B cell (primary cell): Measurements from ENCODE around the gene OCLN.
"Not testable (repeated sequence)": the region's sequence is repeated elsewhere in the genome, so short reads cannot be mapped to it uniquely, and the experiment has no call there.

Source experiments
- CTCF ChIP-seq: fragments of 200-600 bp; IDR thresholded peaks from one replicate; pipeline ENCODE4 v1.8.0; 2022; ENCODE audit warnings: antibody characterized with exemption, mild to moderate bottlenecking
- EZH2 ChIP-seq: IDR thresholded peaks from 2 replicates; pipeline ENCODE4 v1.6.1; 2012; ENCODE audit warnings: borderline replicate concordance, low read depth, mild to moderate bottlenecking, moderate library complexity, low read length; ENCODE audit not compliant: insufficient read depth, poor library complexity, severe bottlenecking

- not testable (repeated sequence) for TF ChIP-seq CTCF, EZH2
These were observed 23.0 kb downstream of the OCLN start for GRCh38 chr5:69515570-69515969.
